Gastrocnemius medialis (tissue), 4 donors: ENCODE measurements around the gene PTPRM.

Experiments
- POLR2A ChIP-seq, 2 donors: fragments of 450-650 bp; IDR thresholded peaks; one replicate each; pipeline ENCODE4 v1.6.1; 2017; ENCODE audit warnings: antibody characterized with exemption in 2 of 2, mild to moderate bottlenecking in 2 of 2, moderate library complexity in 2 of 2
- TF ChIP-seq, protein P1 (sequence below), 5 experiments: fragments of 450-650 bp in 3 of 5; fragments of 200-600 bp in 2 of 5; sonication (generic) in 2 of 5; IDR thresholded peaks in 4 of 5; conservative IDR thresholded peaks in 1 of 5; 1 replicate in 4 of 5; 2 replicates in 1 of 5; pipeline ENCODE4 v1.5.1; 2016 to 2019; ENCODE audit warnings: antibody characterized with exemption in 5 of 5, mild to moderate bottlenecking in 3 of 5, moderate library complexity in 3 of 5

- no peak for TF ChIP-seq POLR2A (IDR thresholded peaks at IDR 0.05)
- TF ChIP-seq, protein P1, sequence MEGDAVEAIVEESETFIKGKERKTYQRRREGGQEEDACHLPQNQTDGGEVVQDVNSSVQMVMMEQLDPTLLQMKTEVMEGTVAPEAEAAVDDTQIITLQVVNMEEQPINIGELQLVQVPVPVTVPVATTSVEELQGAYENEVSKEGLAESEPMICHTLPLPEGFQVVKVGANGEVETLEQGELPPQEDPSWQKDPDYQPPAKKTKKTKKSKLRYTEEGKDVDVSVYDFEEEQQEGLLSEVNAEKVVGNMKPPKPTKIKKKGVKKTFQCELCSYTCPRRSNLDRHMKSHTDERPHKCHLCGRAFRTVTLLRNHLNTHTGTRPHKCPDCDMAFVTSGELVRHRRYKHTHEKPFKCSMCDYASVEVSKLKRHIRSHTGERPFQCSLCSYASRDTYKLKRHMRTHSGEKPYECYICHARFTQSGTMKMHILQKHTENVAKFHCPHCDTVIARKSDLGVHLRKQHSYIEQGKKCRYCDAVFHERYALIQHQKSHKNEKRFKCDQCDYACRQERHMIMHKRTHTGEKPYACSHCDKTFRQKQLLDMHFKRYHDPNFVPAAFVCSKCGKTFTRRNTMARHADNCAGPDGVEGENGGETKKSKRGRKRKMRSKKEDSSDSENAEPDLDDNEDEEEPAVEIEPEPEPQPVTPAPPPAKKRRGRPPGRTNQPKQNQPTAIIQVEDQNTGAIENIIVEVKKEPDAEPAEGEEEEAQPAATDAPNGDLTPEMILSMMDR (IDR thresholded peaks at IDR 0.05 in 4 of 5, conservative IDR thresholded peaks at IDR 0.05 in 1 of 5) = no peak
These were observed 7.3 kb upstream of the PTPRM start for GRCh38 chr18:7559709-7560319.
